NCI-H2081 (cell line): ENCODE measurements around the gene SLFN12.
"Not testable (repeated sequence)": the region's sequence is repeated elsewhere in the genome, so short reads cannot be mapped to it uniquely, and the experiment has no call there.

Experiments
- DNase-seq, 2 experiments: peaks; one replicate each; lab custom pipeline; 2025; lab: John Stamatoyannopoulos, UW

The SLFN12 gene

DNA sequence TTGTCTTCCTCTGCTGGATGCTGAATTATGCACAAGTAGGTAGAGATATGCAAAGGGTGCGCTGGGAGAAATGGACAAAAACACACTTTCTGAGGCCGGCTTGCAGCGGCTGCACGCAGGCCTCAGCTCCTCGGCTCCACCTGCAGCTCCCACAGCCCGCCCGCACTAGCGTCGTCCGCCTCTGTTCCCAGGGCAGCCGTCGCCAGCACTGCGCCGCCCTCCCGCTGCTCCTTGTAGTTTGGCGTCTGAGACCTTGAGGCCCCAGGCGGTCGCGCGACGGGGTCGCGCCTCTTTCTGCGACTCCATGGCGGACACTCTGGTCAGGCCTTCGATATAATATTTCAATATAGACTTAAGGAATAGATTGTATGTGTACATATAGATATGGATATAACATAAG is 24.8 kb downstream of the SLFN12 start:
- no peak for DNase-seq

DNA sequence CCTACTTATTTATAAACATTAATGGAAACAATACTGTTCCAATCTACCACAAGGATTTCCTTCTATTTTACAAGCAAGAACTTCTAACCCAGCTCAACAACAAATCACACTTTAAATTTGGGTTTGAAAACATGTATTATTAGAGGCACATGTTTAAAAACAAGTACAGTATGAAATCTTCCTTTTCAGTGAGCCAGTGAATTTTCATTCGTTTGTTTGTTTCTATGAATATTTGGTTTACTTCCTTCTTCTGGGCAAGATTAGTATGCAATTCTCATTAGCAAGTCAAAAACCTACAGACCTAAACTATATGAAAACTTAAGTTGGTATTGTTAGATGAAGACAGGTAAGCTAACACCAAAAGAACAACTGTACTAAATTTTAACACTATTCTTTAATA is 25.7 kb downstream of the SLFN12 start:
- no peak for DNase-seq

- DNase-seq, result no peak
Measured at GRCh38 chr17:35404360-35404759, 27.9 kb downstream of the SLFN12 start.

GRCh38 chr17:35393783-35394182 is 38.5 kb downstream of the SLFN12 start:
- not testable (repeated sequence) for DNase-seq

- no peak for DNase-seq
Measured at GRCh38 chr17:35390663-35391062, 41.6 kb downstream of the SLFN12 start.

GRCh38 chr17:35390156-35390555 is 42.1 kb downstream of the SLFN12 start:
- DNase-seq, result no peak

- DNase-seq, result no peak
Measured at GRCh38 chr17:35387496-35387895, 44.8 kb downstream of the SLFN12 start.

GRCh38 chr17:35377706-35378105 is 54.6 kb downstream of the SLFN12 start:
- DNase-seq, result no peak

- DNase-seq, result no peak
Measured at GRCh38 chr17:35377068-35377467, 55.2 kb downstream of the SLFN12 start.

DNA sequence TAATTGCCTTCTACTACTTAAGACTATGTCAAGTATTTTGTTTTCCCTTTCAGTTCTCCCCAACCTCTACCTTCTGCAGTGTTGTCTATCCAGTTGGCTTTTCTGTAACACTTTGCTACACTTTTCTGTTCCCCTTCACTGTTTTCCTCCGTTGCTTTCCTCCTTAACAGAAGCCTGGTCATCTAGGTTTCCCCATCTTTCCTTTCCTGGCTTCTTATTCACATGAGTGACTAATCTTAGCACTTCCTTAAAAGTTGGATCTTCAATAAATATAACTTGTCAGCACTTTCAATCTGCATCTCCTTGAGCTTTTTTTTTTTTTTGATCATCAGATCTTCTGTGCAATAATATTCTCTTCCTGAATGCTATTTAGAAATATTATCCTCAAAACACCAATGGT is 56.1 kb downstream of the SLFN12 start:
- no peak for DNase-seq

DNA sequence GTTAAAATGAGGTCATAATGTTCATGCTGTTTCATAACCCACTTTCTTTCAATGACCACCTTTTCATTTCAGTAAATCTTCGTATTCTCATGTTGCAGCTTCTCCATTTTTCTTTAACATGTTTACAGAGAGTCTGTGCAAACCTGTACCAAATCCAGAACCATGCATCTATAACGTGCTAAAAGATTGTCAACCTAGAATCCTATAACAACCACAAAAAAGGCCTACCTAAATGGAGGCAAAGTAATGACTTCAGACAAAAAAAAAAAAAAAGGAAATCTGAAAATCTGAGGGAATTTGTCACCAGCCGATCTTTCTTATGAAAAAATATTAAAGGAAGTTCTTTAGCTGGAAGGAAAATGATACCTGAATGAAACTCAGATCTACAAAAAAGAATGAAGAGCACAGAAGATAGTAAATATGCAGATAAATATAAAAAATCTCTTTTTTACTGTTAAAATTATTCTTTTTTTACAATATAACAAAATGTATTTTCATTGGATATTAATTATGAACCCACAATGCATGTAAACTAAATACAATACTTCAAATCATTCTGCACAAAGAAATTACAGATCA is 57.4 kb downstream of the SLFN12 start:
- DNase-seq, result no peak

DNA sequence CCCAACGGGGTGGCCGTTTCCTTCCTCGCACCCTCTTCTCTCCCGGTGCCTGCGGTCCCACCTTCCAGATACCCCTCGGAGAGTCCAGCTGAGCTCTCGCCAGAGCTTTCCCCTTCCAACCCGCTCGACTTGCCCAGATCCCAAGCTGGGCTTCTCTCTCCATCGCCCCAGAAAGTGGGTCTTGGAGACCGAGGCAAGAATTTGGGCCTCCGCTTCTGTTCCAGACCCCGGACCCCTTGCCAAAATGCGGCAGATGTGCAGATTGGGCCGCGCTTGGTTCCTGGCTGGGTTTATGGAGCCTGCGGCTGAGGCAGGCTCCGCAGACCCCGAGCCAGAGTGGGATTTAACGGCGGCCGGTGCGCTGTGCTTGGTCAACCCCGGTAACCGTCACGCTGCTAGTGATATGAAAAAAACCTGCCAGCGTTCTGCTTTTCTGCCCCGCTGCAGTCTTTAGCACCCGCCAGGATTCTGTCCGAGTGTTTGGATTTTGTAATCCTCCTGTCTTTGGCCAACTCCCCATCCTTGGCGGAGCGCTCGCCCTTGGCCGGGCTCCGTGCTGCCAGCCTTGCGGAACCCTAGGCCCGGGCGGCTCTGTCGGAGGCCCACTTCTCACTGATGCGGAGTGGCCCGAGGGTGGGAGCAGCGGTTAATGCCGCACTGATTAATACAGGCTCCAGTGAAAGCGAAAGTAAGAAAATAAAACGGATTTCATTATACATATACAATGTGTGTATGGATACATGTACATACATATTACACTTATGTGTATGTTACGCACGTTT is 58.1 kb downstream of the SLFN12 start:
- peak in 1 of 2 experiments; percentile 33 for DNase-seq

GRCh38 chr17:35373534-35373983 is 58.7 kb downstream of the SLFN12 start, which contains the start of gene SLFN11:
Gene SLFN11, minus strand, starts transcription at chr17:35373621. Its CDS starts 9,814 bp downstream, at chr17:35363807.
- DNase-seq, result peak; percentile 67 to 79

GRCh38 chr17:35372846-35373533 is 59.3 kb downstream of the SLFN12 start:
- DNase-seq, result peak in 1 of 2 experiments; percentile 12

GRCh38 chr17:35371934-35372333 is 60.4 kb downstream of the SLFN12 start:
- DNase-seq, result no peak

- no peak for DNase-seq
Measured at GRCh38 chr17:35368081-35368830, 64.0 kb downstream of the SLFN12 start.

DNA sequence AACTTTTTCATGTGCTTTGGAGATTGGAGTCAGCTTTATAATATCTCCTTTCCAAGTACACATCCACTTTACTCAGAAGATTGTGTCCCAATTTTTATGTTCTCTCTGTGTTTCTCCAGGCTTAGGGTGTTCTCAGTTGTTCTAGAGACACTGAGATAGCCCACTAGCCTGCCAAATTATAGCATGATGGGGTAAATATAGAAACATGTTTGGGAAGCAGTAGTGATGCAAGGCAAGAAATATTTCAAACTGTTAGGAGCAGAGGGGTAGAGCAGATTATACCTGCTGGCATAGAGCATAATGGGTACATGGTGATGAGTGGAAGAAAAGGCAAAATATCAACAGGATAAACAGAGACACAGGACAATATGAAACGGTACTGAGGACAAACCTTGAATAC is 71.3 kb downstream of the SLFN12 start:
- DNase-seq, result no peak
